Fibroblast of lung (primary cell): ENCODE results near the gene OTOS. TPM values are rescaled to one million over a fixed set of nuclear protein-coding genes. Genes with fewer than 3 reads are reported as not detected.

Experiments used
- DNase-seq, 2 donors: peaks; one replicate each; pipeline versions ENCODE4 v3.0.0 to v3.0.0-alpha.2; 2010; ENCODE audit warnings: low read depth in 2 of 2
- H2AFZ ChIP-seq: 2 replicates; pipeline ENCODE4 v1.5.1; 2012; ENCODE audit warnings: low read length, control low read depth, inconsistent platforms
- H3K27ac ChIP-seq: 2 replicates; pipeline ENCODE4 v1.5.1; 2011; ENCODE audit warnings: low read length, control low read depth; ENCODE audit not compliant: insufficient read depth
- H3K27me3 ChIP-seq: 2 replicates; pipeline ENCODE4 v1.5.1; 2011; ENCODE audit warnings: mild to moderate bottlenecking, low read length; ENCODE audit not compliant: control insufficient read depth, insufficient read depth
- H3K36me3 ChIP-seq: 2 replicates; pipeline ENCODE4 v1.5.1; 2011; ENCODE audit warnings: low read length; ENCODE audit not compliant: control insufficient read depth, insufficient read depth
- H3K4me1 ChIP-seq: 2 replicates; pipeline ENCODE4 v1.5.1; 2011; ENCODE audit warnings: low read length; ENCODE audit not compliant: control insufficient read depth, insufficient read depth; ENCODE audit errors: extremely low read depth
- H3K4me2 ChIP-seq: 2 replicates; pipeline ENCODE4 v1.5.1; 2011; ENCODE audit warnings: low read length, control low read depth; ENCODE audit not compliant: insufficient read depth; ENCODE audit errors: extremely low read depth
- H3K4me3 ChIP-seq, 4 experiments: fragments of 200-600 bp in 1 of 4; sonication (generic) in 1 of 4; replicated peaks in 1 of 4; 2 replicates each; pipeline ENCODE4 v1.5.1; 2011 to 2016; ENCODE audit warnings: low read length in 4 of 4, low read depth in 3 of 4, mild to moderate bottlenecking in 3 of 4, control low read depth in 2 of 4, inconsistent platforms in 1 of 4, mixed read lengths in 1 of 4; ENCODE audit not compliant: insufficient read depth in 1 of 4; ENCODE audit errors: control extremely low read depth in 1 of 4
- H3K79me2 ChIP-seq: 2 replicates; pipeline ENCODE4 v1.5.1; 2012; ENCODE audit warnings: mild to moderate bottlenecking, low read length, inconsistent platforms; ENCODE audit not compliant: control insufficient read depth, insufficient read depth
- H3K9ac ChIP-seq: 2 replicates; pipeline ENCODE4 v1.5.1; 2011; ENCODE audit warnings: mild to moderate bottlenecking, low read length, control low read depth; ENCODE audit not compliant: insufficient read depth
- H3K9me3 ChIP-seq: 2 replicates; pipeline ENCODE4 v1.5.1; 2012; ENCODE audit warnings: low read depth, low read length; ENCODE audit not compliant: control insufficient read depth, insufficient read depth
- H4K20me1 ChIP-seq: 2 replicates; pipeline ENCODE4 v1.5.1; 2011; ENCODE audit warnings: low read length; ENCODE audit not compliant: control insufficient read depth, insufficient read depth; ENCODE audit errors: extremely low read depth
- EZH2 ChIP-seq: IDR thresholded peaks from 2 replicates; pipeline ENCODE4 v1.5.1; 2012; ENCODE audit warnings: low read length, control low read depth, mild to moderate bottlenecking; ENCODE audit errors: missing control alignments
- polyA plus RNA-seq, 2 donors: library from polyadenylated mRNA; depleted of rRNA in 1 of 2; stranded (reverse) in 1 of 2; unstranded in 1 of 2; fragments of >200 nt; gene quantifications; 2 replicates each; pipeline ENCODE4 v1.2.1, GENCODE V29; 2011 to 2012; ENCODE audit warnings: missing spikeins in 1 of 2
- total RNA-seq: library from RNA; depleted of rRNA; stranded (reverse); fragments of >200 nt; gene quantifications from 2 replicates; pipeline ENCODE4 v1.2.1, GENCODE V29; 2014
- TF ChIP-seq, protein P1 (sequence below), 2 donors: IDR thresholded peaks in 1 of 2; conservative IDR thresholded peaks in 1 of 2; 1 replicate in 1 of 2; 2 replicates in 1 of 2; pipeline ENCODE4 v1.5.1; 2011 to 2012; ENCODE audit warnings: low read length in 2 of 2, control low read depth in 1 of 2, inconsistent platforms in 1 of 2, low read depth in 1 of 2, mild to moderate bottlenecking in 1 of 2

The OTOS gene
- total and polyA plus RNA-seq, 2 donors (not counting 1 experiment from before 2014, with no cell fraction given): not detected

DNA sequence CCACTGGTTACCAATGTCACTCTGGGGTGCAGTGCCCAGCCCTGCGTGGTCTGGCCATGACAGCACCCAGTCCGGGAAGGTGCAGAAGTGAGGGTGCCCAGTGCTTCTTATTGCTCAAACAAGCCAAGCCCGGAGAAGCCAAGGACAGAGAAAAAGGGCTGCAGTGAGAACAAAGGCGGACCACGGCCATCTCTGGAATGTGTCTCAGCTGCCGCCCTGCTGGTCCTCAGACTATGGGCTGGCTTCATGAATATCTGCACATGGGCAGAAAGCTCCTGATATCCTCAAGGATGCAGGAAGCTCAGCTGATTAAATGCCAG lies 33.0 kb downstream of the OTOS start:
- H3K36me3 ChIP-seq: no peaks in the 10 kb centered on the region
- H2AFZ ChIP-seq: no peak overlapping the region
- H3K9me3 ChIP-seq: no peaks in the 10 kb centered on the region
- H4K20me1 ChIP-seq: no peaks in the 10 kb centered on the region
- H3K79me2 ChIP-seq: no peaks in the 10 kb centered on the region
- no peak overlapping the region for H3K27ac ChIP-seq
- H3K4me3 ChIP-seq: no peak overlapping the region
- H3K4me2 ChIP-seq: no peak overlapping the region
- no peak overlapping the region for H3K9ac ChIP-seq
- no peak for DNase-seq
- peaks cover 4% of the 10 kb centered on the region for H3K27me3 ChIP-seq
- H3K4me1 ChIP-seq: no peaks in the 10 kb centered on the region
- TF ChIP-seq, protein P1, sequence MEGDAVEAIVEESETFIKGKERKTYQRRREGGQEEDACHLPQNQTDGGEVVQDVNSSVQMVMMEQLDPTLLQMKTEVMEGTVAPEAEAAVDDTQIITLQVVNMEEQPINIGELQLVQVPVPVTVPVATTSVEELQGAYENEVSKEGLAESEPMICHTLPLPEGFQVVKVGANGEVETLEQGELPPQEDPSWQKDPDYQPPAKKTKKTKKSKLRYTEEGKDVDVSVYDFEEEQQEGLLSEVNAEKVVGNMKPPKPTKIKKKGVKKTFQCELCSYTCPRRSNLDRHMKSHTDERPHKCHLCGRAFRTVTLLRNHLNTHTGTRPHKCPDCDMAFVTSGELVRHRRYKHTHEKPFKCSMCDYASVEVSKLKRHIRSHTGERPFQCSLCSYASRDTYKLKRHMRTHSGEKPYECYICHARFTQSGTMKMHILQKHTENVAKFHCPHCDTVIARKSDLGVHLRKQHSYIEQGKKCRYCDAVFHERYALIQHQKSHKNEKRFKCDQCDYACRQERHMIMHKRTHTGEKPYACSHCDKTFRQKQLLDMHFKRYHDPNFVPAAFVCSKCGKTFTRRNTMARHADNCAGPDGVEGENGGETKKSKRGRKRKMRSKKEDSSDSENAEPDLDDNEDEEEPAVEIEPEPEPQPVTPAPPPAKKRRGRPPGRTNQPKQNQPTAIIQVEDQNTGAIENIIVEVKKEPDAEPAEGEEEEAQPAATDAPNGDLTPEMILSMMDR (conservative IDR thresholded peaks at IDR 0.05 in 1 of 2, IDR thresholded peaks at IDR 0.05 in 1 of 2; ENCODE audit: low read depth in 1 of 2, low read length in 2 of 2): no peak
- no peak for TF ChIP-seq EZH2

DNA sequence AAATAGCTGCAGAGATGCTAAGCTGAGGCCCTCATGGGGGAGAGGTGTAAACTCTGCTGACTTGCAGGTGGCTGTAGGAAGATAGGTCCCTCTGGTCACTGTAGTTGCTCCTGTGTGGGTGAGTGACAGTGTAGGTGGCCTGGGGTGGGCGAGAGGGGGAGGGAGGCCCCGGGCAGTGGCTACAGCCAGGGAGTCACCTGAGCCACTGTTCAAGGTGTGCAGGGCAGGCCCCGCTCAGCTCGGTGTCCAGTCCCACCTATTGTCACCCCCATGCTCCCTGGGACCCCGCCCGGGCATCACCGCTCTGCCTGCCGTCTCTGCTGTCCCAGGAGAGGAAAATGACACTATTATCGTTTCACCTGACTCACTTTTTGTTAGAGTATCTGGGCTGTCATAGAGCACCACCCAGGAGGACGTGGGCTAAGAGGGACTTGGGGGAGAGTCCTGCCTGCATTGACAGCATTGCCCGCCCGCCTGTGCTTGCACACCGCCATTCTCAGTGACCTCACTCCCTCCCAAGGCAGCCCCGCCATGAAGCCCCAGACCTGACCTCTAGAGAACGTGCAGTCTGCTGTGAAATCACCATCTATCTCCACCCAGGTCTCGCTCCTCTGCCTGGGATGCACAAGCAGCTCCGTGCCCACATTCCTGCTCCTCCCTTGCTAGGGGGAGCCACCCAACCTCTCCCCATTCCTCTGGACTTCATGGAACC lies 33.5 kb downstream of the OTOS start:
- Histone ChIP-seq H3K9me3 (no peaks in the 10 kb centered on the region), H3K4me2 (no peak overlapping the region), H3K27me3 (peaks cover 4% of the 10 kb centered on the region), H3K4me1 (no peaks in the 10 kb centered on the region), H3K79me2 (no peaks in the 10 kb centered on the region), H3K4me3 (no peak overlapping the region), H3K9ac (no peak overlapping the region), H2AFZ (no peak overlapping the region), H3K27ac (no peak overlapping the region), H3K36me3 (no peaks in the 10 kb centered on the region), H4K20me1 (no peaks in the 10 kb centered on the region)
- no peak for DNase-seq
- TF ChIP-seq, protein P1 (conservative IDR thresholded peaks at IDR 0.05 in 1 of 2, IDR thresholded peaks at IDR 0.05 in 1 of 2; ENCODE audit: low read depth in 1 of 2, low read length in 2 of 2): no peak
- TF ChIP-seq EZH2: no peak

DNA sequence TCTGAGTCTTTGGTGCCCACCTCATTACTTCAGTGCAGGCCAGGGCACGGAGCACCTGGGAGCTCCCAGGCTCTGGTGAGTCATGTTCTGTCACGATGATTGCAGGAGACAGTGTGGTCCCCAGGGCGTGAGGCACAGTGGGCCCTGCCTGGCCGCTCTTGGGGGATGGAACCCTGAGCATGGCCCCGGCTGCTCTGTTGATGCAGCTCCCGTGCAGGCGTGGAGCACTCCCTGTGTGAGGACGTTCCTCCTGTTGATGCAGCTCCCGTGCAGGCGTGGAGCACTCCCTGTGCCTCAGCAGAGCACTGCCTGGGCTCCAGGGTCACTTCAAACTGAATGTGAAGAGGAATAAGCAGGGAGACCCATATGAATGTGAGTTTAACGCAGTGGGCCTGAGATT lies 34.5 kb downstream of the OTOS start:
- Histone ChIP-seq H3K9me3 (no peaks in the 10 kb centered on the region), H3K4me2 (no peak overlapping the region), H3K79me2 (no peaks in the 10 kb centered on the region), H3K9ac (no peak overlapping the region), H3K4me1 (no peaks in the 10 kb centered on the region), H3K36me3 (no peaks in the 10 kb centered on the region), H3K4me3 (no peak overlapping the region), H3K27ac (no peak overlapping the region), H3K27me3 (no peaks in the 10 kb centered on the region), H2AFZ (no peak overlapping the region), H4K20me1 (no peaks in the 10 kb centered on the region)
- DNase-seq: no peak
- no peak for TF ChIP-seq EZH2
- TF ChIP-seq, protein P1 (conservative IDR thresholded peaks at IDR 0.05 in 1 of 2, IDR thresholded peaks at IDR 0.05 in 1 of 2; ENCODE audit: low read depth in 1 of 2, low read length in 2 of 2): no peak
